Psoas muscle (tissue), 8 donors: ENCODE results near the gene G0S2. TPM values are rescaled to one million over a fixed set of nuclear protein-coding genes. Genes with fewer than 3 reads are reported as not detected.
A peak's percentile ranks its signal among the peaks of the same experiment; 100 is the strongest.

Source experiments
- ATAC-seq, 4 donors: fragments of 200-7000 bp; cut with Tn5 transposase; one replicate each; pipeline ENCODE4 v1.9.1; 2020; ENCODE audit warnings: moderate library complexity in 3 of 4, mild to moderate bottlenecking in 2 of 4
- DNase-seq, 2 donors: peaks; one replicate each; pipeline ENCODE4 v3.0.0-alpha.2; 2020
- H3K27ac ChIP-seq: fragments of 200-600 bp; one replicate; pipeline ENCODE4 v1.8.0; 2022
- H3K27me3 ChIP-seq, 3 donors: fragments of 200-600 bp in 1 of 3; one replicate each; pipeline versions ENCODE4 v1.6.1 to v1.8.0; 2013 to 2022; ENCODE audit warnings: low read length in 2 of 3, mild to moderate bottlenecking in 2 of 3, moderate library complexity in 1 of 3; ENCODE audit not compliant: insufficient read depth in 3 of 3
- H3K36me3 ChIP-seq, 2 donors: fragments of 200-600 bp in 1 of 2; one replicate each; pipeline versions ENCODE4 v1.6.1 to v1.8.0; 2013 to 2022; ENCODE audit warnings: low read depth in 1 of 2, mild to moderate bottlenecking in 1 of 2, moderate library complexity in 1 of 2; ENCODE audit not compliant: insufficient read depth in 1 of 2
- H3K4me1 ChIP-seq: fragments of 200-600 bp; one replicate; pipeline ENCODE4 v1.8.0; 2022
- H3K4me3 ChIP-seq: fragments of 200-600 bp; one replicate; pipeline ENCODE4 v1.8.0; 2022; ENCODE audit warnings: mild to moderate bottlenecking
- H3K9me3 ChIP-seq: fragments of 200-600 bp; one replicate; pipeline ENCODE4 v1.8.0; 2022
- WGBS, 3 donors: extraction: QIAGEN DNeasy Blood & Tissue Kit; methylation state at CpG; one replicate each; pipeline versions ENCODE4 v1.1.6 to v1.1.7; 2013; 5-methylcytosine and 5-hydroxymethylcytosine counted together
- intact Hi-C, 2 donors: fragments of 100-400 bp; cut with DNase I; formaldehyde crosslinking; loops; one replicate each; pipeline versions ENCODE4 v1.11.0 to v1.14.2; 2022
- polyA plus RNA-seq, 3 donors: library from polyadenylated mRNA; stranded (reverse); fragments of 200-250 nt; gene quantifications; one replicate each; pipeline ENCODE4 v1.2.3, GENCODE V29; 2013
- total RNA-seq, 4 donors: library from RNA; stranded (reverse); fragmentation: NEBNext Ultra II Directional in 2 of 4; extraction: Animal tissue kit (Norgen Biotek cat#: 25700) in 2 of 4; gene quantifications; one replicate each; pipeline versions ENCODE4 v1.2.1 to v1.2.4, GENCODE V29; 2021 to 2023
- TF ChIP-seq, protein P1 (sequence below): fragments of 200-600 bp; IDR thresholded peaks from one replicate; pipeline ENCODE4 v1.8.0; 2022; ENCODE audit warnings: antibody characterized with exemption
- donor health status: healthy with polysubstance abuse.
- donor health status: DM: no; HTN: no; CAD: no; lungs with moderate emphysema.
- donor health status: Bipolar disorder and iron deficiency.
- donor health status: healthy.
- donor health status: DM: yes; HTN: yes; CAD: no.
- donor health status: DM: no; HTN: no; CAD: no.
- donor health status: DM: no; HTN: no; CAD: no.
- donor health status: DM: yes; HTN: yes; CAD: no.

G0S2 gene
- total and polyA plus RNA-seq, 7 donors = 49.9 to 561 (median 89.0) TPM

- 56 to 85% (median 61%) methylated on average over 1 of the region's 1 CpG for WGBS, 3 donors
- ATAC-seq = no peak
- intact Hi-C loops = no loop called here
- Histone ChIP-seq H3K27me3 (no peaks in the 10 kb centered on the region), H3K27ac (no peak overlapping the region), H3K4me1 (no peaks in the 10 kb centered on the region), H3K4me3 (no peak overlapping the region), H3K9me3 (no peaks in the 10 kb centered on the region), H3K36me3 (no peaks in the 10 kb centered on the region)
- TF ChIP-seq, protein P1, sequence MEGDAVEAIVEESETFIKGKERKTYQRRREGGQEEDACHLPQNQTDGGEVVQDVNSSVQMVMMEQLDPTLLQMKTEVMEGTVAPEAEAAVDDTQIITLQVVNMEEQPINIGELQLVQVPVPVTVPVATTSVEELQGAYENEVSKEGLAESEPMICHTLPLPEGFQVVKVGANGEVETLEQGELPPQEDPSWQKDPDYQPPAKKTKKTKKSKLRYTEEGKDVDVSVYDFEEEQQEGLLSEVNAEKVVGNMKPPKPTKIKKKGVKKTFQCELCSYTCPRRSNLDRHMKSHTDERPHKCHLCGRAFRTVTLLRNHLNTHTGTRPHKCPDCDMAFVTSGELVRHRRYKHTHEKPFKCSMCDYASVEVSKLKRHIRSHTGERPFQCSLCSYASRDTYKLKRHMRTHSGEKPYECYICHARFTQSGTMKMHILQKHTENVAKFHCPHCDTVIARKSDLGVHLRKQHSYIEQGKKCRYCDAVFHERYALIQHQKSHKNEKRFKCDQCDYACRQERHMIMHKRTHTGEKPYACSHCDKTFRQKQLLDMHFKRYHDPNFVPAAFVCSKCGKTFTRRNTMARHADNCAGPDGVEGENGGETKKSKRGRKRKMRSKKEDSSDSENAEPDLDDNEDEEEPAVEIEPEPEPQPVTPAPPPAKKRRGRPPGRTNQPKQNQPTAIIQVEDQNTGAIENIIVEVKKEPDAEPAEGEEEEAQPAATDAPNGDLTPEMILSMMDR = no peak
- DNase-seq = no peak
These were observed 14.1 kb upstream of the G0S2 start for GRCh38 chr1:209661071-209661470.

DNA sequence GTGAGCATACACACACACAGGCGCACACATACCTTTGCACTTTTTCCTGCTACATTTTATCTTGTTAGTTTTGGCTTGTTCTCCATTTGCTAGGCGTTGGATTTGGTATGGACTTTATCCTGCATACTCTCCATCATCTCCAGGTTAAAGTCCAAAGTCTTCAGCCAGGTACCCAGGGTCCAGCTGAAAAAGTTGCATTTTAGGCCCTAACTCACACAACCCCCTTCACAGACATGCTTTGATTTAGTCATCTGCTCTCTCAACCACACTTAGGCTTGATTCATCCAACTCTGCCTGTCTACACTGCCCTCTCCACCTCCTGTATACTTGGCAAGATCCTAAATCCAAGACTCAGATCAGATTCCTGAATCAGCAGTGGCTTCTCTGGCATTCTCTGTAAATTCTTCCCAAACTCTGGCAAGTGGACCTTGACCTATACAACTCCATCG, 12.3 kb upstream of the G0S2 start:
- DNase-seq (no peak), ATAC-seq (no peak)
- intact Hi-C loops = no loop called here
- 73 to 87% (median 78%) methylated on average over 3 of the region's 3 CpGs for whole genome bisulfite sequencing, 3 donors
- Histone ChIP-seq H3K4me1 (no peaks in the 10 kb centered on the region), H3K27me3 (no peaks in the 10 kb centered on the region), H3K27ac (no peak overlapping the region), H3K9me3 (no peaks in the 10 kb centered on the region), H3K4me3 (no peak overlapping the region), H3K36me3 (no peaks in the 10 kb centered on the region)
- TF ChIP-seq, protein P1 = no peak

GRCh38 chr1:209667103-209667502, 8.1 kb upstream of the G0S2 start:
- Histone ChIP-seq H3K9me3 (no peaks in the 10 kb centered on the region), H3K27me3 (no peaks in the 10 kb centered on the region), H3K27ac (no peak overlapping the region), H3K4me1 (peaks cover 20% of the 10 kb centered on the region), H3K4me3 (no peak overlapping the region), H3K36me3 (no peaks in the 10 kb centered on the region)
- intact Hi-C loops = no loop called here
- DNase-seq = no peak
- no peak for ATAC-seq
- TF ChIP-seq, protein P1 = no peak
- WGBS, 3 donors = 65 to 79% (median 71%) methylated on average over 1 of the region's 1 CpG

GRCh38 chr1:209667708-209668107, 7.5 kb upstream of the G0S2 start:
- WGBS, 3 donors = 88 to 93% (median 89%) methylated on average over 4 of the region's 4 CpGs
- Histone ChIP-seq H3K4me3 (no peak overlapping the region), H3K27me3 (no peaks in the 10 kb centered on the region), H3K4me1 (peaks cover 25% of the 10 kb centered on the region), H3K36me3 (no peaks in the 10 kb centered on the region), H3K9me3 (no peaks in the 10 kb centered on the region), H3K27ac (no peak overlapping the region)
- intact Hi-C loops = no loop called here
- ATAC-seq (peak in 1 of 4 donors; percentile 25), DNase-seq (no peak)
- TF ChIP-seq, protein P1 = no peak

DNA sequence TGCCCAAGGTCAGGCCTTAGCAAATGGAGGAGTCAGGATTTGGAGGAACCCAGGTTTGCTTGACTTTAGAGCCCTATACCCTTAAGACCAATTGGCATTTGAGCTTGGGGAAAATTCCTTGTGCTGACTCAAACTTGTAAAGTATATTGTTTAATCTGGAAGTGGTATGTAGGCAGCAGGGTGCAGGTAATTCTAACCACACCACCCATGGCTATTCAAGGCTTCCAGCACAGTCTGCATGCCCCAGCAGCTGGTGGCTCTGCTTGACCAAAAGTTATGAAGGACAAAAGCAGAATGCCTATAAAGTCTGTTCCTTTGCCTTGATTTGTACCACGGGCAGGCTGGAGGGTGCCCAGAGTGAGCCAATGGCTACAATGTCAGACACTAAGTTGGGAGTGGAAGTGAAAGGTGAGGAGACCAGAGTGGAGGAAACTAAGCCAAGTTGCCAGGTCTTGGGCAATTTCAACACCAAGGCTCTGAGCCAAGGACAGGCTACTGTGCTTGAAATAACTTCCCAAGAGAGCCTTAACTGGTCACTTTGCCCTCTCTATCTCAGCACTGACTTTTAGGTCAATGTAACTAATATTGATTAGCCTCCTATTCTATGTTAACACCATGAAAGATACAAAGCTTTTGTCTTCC, 4.7 kb upstream of the G0S2 start:
- peak; percentile 71 to 74 (median 72) for ATAC-seq
- H3K4me3 ChIP-seq = peak overlapping the region; percentile 9

More for the DNA sequence above, 4.7 kb upstream of the G0S2 start:
- Histone ChIP-seq H3K4me1 (peaks cover 39% of the 10 kb centered on the region), H3K27ac (peak overlapping the region; percentile 89), H3K9me3 (no peaks in the 10 kb centered on the region), H3K27me3 (no peaks in the 10 kb centered on the region), H3K36me3 (no peaks in the 10 kb centered on the region)
- TF ChIP-seq, protein P1 = no peak
- WGBS, 3 donors = 17 to 45% (median 29%) methylated on average over 1 of the region's 1 CpG
- intact Hi-C loops = no loop called here
- peak; percentile 65 to 86 for DNase-seq
